Measurements from ENCODE around the gene NPL.

Gene NPL

DNA sequence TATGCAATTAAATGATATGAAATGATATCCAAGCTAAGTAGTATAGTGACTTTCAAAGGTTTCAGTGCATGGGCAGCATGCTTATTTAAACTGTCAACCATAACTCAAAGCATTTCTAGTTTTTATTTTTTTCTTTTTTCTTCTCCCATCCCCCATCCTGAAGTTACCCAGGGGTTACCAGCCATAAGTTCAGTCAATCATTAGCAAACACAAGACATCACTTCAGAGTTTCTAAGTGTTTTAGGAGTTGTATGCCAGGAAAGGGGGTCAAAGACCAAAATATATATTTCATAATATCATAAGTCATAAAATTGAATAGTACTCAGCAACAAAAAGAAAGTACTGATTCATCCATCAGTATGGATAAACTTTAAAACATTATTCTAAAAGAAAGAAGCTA lies 78.3 kb downstream of the NPL start:
- DNase-seq (ENCODE audit: low spot score) = no peak

DNA sequence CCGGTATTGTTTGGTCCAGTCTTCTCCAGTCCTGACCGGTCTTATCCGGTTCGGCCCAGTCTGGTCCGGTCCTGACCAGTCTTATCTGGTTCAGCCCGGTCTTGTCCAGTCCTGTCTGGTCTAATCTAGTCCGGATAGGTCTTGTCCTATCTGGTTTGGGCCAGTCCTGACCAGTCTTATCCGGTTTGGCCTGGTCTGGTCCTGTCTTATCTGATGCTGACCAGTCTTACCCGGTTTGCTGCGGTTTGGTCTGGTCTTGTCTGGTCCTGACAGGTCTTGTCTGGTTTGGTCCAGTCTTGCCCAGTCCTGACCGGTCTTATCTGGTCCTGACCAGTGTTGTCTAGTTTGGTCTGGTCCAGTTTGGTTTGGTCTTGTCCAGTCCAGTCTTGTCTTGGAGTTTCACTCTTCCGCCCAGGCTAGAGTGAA lies 79.7 kb downstream of the NPL start:
- no peak for DNase-seq (ENCODE audit: low spot score)

GRCh38 chr1:182872881-182873280 lies 83.3 kb downstream of the NPL start:
- DNase-seq (ENCODE audit: low spot score) = no peak

GRCh38 chr1:182875889-182876288 lies 86.3 kb downstream of the NPL start:
- no peak for DNase-seq (ENCODE audit: low spot score)

- no peak for DNase-seq (ENCODE audit: low spot score)
Measured at GRCh38 chr1:182877331-182877730, 87.8 kb downstream of the NPL start.

DNA sequence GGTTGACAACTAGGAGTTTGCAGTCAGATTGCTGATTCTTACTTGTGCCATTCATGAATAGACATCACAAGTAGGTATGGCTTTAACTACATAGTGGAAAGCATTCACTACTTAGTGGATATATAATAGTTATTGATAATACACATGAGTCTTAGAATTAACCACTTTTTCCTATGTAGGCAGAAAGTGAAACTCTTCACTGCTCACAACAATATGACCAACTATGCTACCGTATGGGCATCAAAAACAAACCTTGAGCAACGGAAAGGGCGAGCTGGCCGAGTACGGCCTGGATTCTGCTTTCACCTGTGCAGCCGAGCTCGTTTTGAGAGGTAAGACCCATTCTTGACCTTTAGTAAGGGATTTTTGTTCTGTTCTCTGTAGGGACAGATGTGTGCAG lies 88.3 kb downstream of the NPL start:
- DNase-seq (ENCODE audit: low spot score) = no peak

Data from HuH-7.5 (cell line).